Right lobe of liver (tissue), 4 donors: ENCODE results near the gene SEC24D.

Experiments
- CTCF ChIP-seq, 4 donors: fragments of 200-600 bp in 3 of 4; fragments of 450-650 bp in 1 of 4; IDR thresholded peaks; one replicate each; pipeline versions ENCODE4 v1.5.1 to v1.8.0; 2016 to 2022; ENCODE audit warnings: antibody characterized with exemption in 4 of 4, mild to moderate bottlenecking in 2 of 4
- POLR2A ChIP-seq: fragments of 450-650 bp; IDR thresholded peaks from one replicate; pipeline ENCODE4 v1.6.1; 2017; ENCODE audit warnings: antibody characterized with exemption, mild to moderate bottlenecking
- donor health status: DM: no; HTN: no; CAD: no.
- donor health status: DM: no; HTN: no; CAD: no.
- donor health status: DM: no; HTN: yes; CAD: no.

- TF ChIP-seq CTCF (IDR thresholded peaks at IDR 0.05) = no peak
- no peak for TF ChIP-seq POLR2A
These were observed 80.3 kb downstream of the SEC24D start for GRCh38 chr4:118755438-118756226.
